VCaP (cell line): Measurements from ENCODE around the gene XRN1.
A peak's percentile ranks its signal among the peaks of the same experiment; 100 is the strongest.
"Not testable (repeated sequence)": the region's sequence is repeated elsewhere in the genome, so short reads cannot be mapped to it uniquely, and the experiment has no call there.

Experiments used
- H3K27ac ChIP-seq: fragments of 450-650 bp; 2 replicates; pipeline ENCODE4 v1.5.1; 2017
- CTCF ChIP-seq: fragments of 450-650 bp; conservative IDR thresholded peaks from 2 replicates; pipeline ENCODE4 v1.5.1; 2017; ENCODE audit warnings: mild to moderate bottlenecking, moderate library complexity

XRN1 gene

GRCh38 chr3:142447301-142447851, 461 bp downstream of the XRN1 start:
- no peak for TF ChIP-seq CTCF
- peak overlapping the region; percentile 91 for H3K27ac ChIP-seq

DNA sequence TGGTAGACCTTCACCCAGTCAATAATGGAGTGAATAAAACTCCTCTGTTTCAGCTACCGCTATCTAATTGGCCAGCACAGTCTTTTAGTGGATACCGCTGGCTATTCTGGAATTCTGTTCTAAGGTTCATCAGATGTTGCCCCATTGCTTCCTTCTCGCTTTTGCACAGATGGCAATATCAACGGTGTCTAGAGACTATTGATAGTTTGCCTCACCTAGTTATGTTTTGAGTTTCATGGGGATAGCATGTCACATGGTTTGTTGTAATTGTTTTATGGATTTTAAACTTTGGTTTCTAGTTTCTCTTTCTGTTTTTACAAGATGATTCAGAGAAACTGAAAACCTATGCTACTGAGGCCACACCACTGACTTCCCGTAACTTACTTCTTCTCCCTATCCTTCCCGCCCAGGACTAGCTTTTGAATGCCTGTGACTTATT, 2.0 kb downstream of the XRN1 start:
- peak overlapping the region; percentile 91; the same call in 1 of the 2 replicates for H3K27ac ChIP-seq
- TF ChIP-seq CTCF: no peak

- no peak overlapping the region for H3K27ac ChIP-seq
- no peak for TF ChIP-seq CTCF
Measured at GRCh38 chr3:142444343-142444742, 3.5 kb downstream of the XRN1 start.

GRCh38 chr3:142443060-142443459, 4.8 kb downstream of the XRN1 start:
- H3K27ac ChIP-seq: not testable (repeated sequence)

DNA sequence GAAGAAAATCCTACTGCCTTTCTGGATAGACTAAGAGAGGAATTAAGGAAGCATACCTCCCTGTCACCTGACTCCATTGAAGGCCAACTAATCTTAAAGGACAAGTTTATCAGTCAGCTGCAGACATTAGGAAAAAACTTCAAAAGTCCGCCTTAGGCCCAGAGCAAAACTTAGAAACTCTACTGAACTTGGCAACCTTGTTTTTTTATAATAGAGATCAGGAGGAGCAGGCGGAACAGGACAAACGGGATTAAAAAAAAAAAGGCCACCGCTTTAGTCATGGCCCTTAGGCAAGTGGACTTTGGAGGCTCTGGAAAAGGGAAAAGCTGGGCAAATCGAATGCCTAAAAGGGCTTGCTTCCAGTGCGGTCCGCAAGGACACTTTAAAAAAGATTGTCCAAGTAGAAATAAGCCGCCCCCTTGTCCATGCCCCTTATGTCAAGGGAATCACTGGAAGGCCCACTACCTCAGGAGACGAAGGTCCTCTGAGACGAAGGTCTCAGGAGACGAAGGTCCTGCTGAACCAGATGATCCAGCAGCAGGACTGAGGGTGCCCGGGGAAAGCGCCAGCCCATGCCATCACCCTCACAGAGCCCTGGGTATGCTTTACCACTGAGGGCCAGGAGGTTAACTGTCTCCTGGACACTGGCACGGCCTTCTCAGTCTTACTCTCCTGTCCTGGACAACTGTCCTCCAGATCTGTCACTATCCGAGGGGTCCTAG, 8.2 kb downstream of the XRN1 start:
- not testable (repeated sequence) for H3K27ac ChIP-seq

DNA sequence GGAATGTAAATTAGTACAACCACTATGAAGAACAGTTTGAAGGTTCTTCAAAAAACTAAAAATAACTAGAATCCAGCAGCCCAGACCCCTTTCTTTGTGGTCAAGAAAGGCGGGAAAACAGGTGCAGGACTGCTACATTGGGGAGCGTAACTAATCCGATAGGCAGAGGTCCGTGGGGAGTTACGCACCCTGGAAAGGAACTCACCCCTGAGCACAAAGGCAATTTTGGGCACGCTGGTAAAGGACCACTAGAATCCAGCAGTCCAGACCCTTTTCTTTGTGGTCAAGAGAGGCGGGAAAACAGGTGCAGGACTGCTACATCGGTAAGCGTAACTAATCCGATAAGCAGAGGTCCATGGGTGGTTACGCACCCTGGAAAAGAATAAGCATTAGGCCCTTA, 9.7 kb downstream of the XRN1 start:
- H3K27ac ChIP-seq: not testable (repeated sequence)

DNA sequence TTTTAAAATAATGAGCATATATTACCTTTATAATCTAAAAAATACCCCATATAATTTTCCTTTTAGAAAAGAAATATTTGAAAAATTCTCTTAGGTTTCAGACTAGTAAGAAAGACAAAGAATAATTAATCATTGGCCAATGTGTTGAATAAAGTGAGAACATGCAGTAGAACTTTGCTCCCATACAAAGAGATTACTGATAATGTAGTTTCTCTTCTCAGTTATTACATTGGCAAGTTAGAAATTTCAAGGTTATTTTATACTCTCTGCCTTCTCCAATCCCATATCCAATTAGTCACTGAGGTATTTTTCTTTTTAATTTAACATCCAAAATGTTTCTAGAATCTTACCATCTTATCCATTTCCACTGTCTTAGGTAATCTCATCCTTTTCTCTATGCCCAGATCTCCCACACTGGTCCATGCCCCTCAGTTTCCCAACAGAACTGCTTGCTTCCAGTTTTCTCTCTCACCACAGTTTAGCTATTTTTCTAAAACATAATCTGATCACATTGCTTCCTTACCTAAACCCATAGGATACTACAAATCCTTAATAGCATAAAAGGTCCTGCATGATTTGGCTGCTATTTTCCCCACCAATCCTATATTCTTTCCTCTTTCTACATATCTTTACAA, 10.8 kb downstream of the XRN1 start:
- TF ChIP-seq CTCF: no peak
- H3K27ac ChIP-seq: no peak overlapping the region

DNA sequence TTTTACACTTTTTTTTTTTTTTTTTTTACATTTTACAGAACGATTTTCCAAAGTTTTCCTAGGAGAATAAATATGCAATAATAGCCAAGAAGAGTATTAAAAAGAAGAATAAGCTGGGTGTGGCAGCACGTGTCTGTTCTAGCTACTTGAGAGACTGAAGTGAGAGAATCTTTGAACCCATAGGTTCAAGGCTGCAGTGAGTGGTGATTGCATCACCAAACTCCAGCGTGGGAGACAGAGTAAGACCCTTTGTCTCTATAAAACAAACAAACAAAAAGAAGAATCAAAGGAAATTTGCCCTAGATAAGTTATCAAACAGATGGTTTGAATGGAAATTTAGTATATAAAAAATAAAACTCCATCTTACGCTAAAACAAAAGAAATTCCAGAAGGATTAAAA, 13.3 kb downstream of the XRN1 start:
- H3K27ac ChIP-seq: no peak overlapping the region
- TF ChIP-seq CTCF: no peak

GRCh38 chr3:142433110-142433509, 14.7 kb downstream of the XRN1 start:
- H3K27ac ChIP-seq: peak overlapping the region; percentile 21; the same call in 1 of the 2 replicates
- TF ChIP-seq CTCF: no peak
